Adrenal gland (tissue), 5 donors: ENCODE data around the gene MZB1.

Source experiments
- POLR2A ChIP-seq, 2 donors: fragments of 450-650 bp; IDR thresholded peaks; one replicate each; pipeline ENCODE4 v1.6.1; 2017; ENCODE audit warnings: antibody characterized with exemption in 2 of 2, mild to moderate bottlenecking in 2 of 2, moderate library complexity in 1 of 2
- TF ChIP-seq, protein P1 (sequence below), 6 experiments: fragments of 450-650 bp in 4 of 6; fragments of 200-600 bp in 2 of 6; sonication (generic) in 1 of 6; IDR thresholded peaks; 1 replicate in 5 of 6; 2 replicates in 1 of 6; pipeline versions ENCODE4 v1.5.1 to v1.8.0; 2016 to 2021; ENCODE audit warnings: antibody characterized with exemption in 6 of 6, mild to moderate bottlenecking in 2 of 6, moderate library complexity in 1 of 6
- donor health status: DM: no; HTN: no; CAD: no.

DNA sequence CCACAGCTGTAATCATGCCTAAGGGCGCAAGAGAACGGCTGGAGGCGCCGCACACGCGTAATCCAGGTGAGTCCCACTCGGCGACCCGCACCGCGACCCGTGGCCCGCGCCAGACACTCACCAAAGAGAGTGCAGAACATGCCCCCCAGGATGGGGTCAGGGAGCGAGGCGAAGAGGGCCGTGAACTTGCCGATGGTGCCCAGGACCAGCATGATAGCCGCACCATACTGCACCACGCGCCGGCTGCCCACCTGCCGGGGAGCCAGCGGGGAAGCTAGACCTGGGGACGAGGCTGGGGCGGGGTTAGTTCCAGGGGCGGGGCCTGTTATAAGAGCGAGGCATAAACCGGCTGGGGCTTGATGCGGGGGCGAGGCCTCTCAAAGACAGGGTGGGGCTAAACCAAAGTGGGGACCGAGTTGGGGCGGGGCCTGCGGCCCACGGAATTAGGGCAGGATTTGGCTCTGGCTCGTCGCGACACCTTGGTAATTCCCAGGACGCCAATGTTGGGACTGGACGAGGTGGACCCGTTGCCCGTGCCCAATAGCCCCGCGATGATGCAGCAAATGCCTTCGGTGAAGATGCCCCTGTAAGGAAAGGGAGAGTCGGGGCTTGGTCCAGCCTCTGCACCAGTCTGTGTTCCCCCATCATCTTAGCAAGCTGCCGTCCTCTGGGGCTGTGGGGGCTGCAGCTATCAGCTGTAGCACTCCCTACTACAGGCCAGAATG lies 11.4 kb downstream of the MZB1 start:
- no peak for TF ChIP-seq POLR2A (IDR thresholded peaks at IDR 0.05)
- TF ChIP-seq, protein P1, sequence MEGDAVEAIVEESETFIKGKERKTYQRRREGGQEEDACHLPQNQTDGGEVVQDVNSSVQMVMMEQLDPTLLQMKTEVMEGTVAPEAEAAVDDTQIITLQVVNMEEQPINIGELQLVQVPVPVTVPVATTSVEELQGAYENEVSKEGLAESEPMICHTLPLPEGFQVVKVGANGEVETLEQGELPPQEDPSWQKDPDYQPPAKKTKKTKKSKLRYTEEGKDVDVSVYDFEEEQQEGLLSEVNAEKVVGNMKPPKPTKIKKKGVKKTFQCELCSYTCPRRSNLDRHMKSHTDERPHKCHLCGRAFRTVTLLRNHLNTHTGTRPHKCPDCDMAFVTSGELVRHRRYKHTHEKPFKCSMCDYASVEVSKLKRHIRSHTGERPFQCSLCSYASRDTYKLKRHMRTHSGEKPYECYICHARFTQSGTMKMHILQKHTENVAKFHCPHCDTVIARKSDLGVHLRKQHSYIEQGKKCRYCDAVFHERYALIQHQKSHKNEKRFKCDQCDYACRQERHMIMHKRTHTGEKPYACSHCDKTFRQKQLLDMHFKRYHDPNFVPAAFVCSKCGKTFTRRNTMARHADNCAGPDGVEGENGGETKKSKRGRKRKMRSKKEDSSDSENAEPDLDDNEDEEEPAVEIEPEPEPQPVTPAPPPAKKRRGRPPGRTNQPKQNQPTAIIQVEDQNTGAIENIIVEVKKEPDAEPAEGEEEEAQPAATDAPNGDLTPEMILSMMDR (IDR thresholded peaks at IDR 0.05): no peak
